Neuronal stem cell (in vitro differentiated cells): ENCODE measurements around the gene ANKDD1B. TPM values are rescaled to one million over a fixed set of nuclear protein-coding genes. Genes with fewer than 3 reads are reported as not detected.
"Not testable (repeated sequence)": the region's sequence is repeated elsewhere in the genome, so short reads cannot be mapped to it uniquely, and the experiment has no call there.

ENCODE experiments used
- DNase-seq: peaks from one replicate; pipeline ENCODE4 v3.0.0-alpha.2; 2013; ENCODE audit warnings: low spot score
- H2AFZ ChIP-seq: one replicate; pipeline ENCODE4 v1.6.1; 2013; ENCODE audit warnings: mild to moderate bottlenecking, low read length, inconsistent platforms
- H2AK5ac ChIP-seq: 2 replicates; pipeline ENCODE4 v1.6.1; 2013; ENCODE audit warnings: low read depth, mild to moderate bottlenecking, inconsistent platforms, low read length, moderate library complexity, mixed read lengths
- H2BK120ac ChIP-seq: 2 replicates; pipeline ENCODE4 v1.6.1; 2013; ENCODE audit warnings: low read depth, mild to moderate bottlenecking, inconsistent platforms, low read length, moderate library complexity, mixed read lengths
- H2BK12ac ChIP-seq: one replicate; pipeline ENCODE4 v1.6.1; 2013; ENCODE audit warnings: low read length, inconsistent platforms
- H2BK15ac ChIP-seq: 2 replicates; pipeline ENCODE4 v1.6.1; 2013; ENCODE audit warnings: mild to moderate bottlenecking, low read length, inconsistent platforms, mixed read lengths
- H2BK5ac ChIP-seq: one replicate; pipeline ENCODE4 v1.6.1; 2013; ENCODE audit warnings: inconsistent platforms, mild to moderate bottlenecking, low read length, moderate library complexity
- H3K14ac ChIP-seq: one replicate; pipeline ENCODE4 v1.6.1; 2013; ENCODE audit warnings: low read length, inconsistent platforms
- H3K18ac ChIP-seq: 2 replicates; pipeline ENCODE4 v1.6.1; 2013; ENCODE audit warnings: low read length, inconsistent platforms
- H3K23ac ChIP-seq: 2 replicates; pipeline ENCODE4 v1.6.1; 2013; ENCODE audit warnings: low read depth, mild to moderate bottlenecking, mixed read lengths, low read length, inconsistent platforms; ENCODE audit not compliant: poor library complexity
- H3K27ac ChIP-seq: replicated peaks from 3 replicates; pipeline ENCODE4 v1.5.1; 2013; ENCODE audit warnings: low read length, inconsistent platforms
- H3K27me3 ChIP-seq, 3 experiments: 2 replicates each; pipeline ENCODE4 v1.6.1; 2013; ENCODE audit warnings: low read length in 3 of 3, mild to moderate bottlenecking in 2 of 3, inconsistent platforms in 1 of 3, low read depth in 1 of 3, mixed read lengths in 1 of 3, moderate library complexity in 1 of 3; ENCODE audit not compliant: control insufficient read depth in 3 of 3, insufficient read depth in 3 of 3
- H3K36me3 ChIP-seq, 2 donors: replicated peaks in 1 of 2; 2 replicates each; pipeline ENCODE4 v1.6.1; 2013; ENCODE audit warnings: low read length in 2 of 2; ENCODE audit not compliant: control insufficient read depth in 2 of 2, insufficient read depth in 2 of 2
- H3K4ac ChIP-seq: 2 replicates; pipeline ENCODE4 v1.6.1; 2013; ENCODE audit warnings: inconsistent platforms, mild to moderate bottlenecking, low read length, moderate library complexity
- H3K4me1 ChIP-seq, 2 donors: 1 replicate in 1 of 2; 2 replicates in 1 of 2; pipeline ENCODE4 v1.6.1; 2013; ENCODE audit warnings: low read length in 2 of 2, low read depth in 1 of 2; ENCODE audit not compliant: control insufficient read depth in 2 of 2, insufficient read depth in 1 of 2
- H3K4me2 ChIP-seq: one replicate; pipeline ENCODE4 v1.6.1; 2013; ENCODE audit warnings: mild to moderate bottlenecking, low read length, inconsistent platforms; ENCODE audit not compliant: insufficient read depth, poor library complexity, severe bottlenecking
- H3K4me3 ChIP-seq, 2 donors: 2 replicates each; pipeline ENCODE4 v1.5.1; 2013; ENCODE audit warnings: low read length in 2 of 2, mild to moderate bottlenecking in 2 of 2, inconsistent platforms in 1 of 2, moderate library complexity in 1 of 2
- H3K79me1 ChIP-seq: one replicate; pipeline ENCODE4 v1.6.1; 2013; ENCODE audit warnings: low read depth, mild to moderate bottlenecking, inconsistent platforms, low read length, moderate library complexity
- H3K9ac ChIP-seq: one replicate; pipeline ENCODE4 v1.6.1; 2013; ENCODE audit warnings: mild to moderate bottlenecking, low read depth, low read length, inconsistent platforms; ENCODE audit not compliant: poor library complexity
- H3K9me3 ChIP-seq, 2 donors: replicated peaks in 1 of 2; 2 replicates each; pipeline versions ENCODE3 to v1.6.1; 2013; ENCODE audit warnings: low read length in 2 of 2, mild to moderate bottlenecking in 2 of 2, inconsistent platforms in 1 of 2, low read depth in 1 of 2, mixed read lengths in 1 of 2, moderate library complexity in 1 of 2; ENCODE audit not compliant: control insufficient read depth in 2 of 2, insufficient read depth in 1 of 2
- H4K8ac ChIP-seq: one replicate; pipeline ENCODE4 v1.6.1; 2013; ENCODE audit warnings: low read depth, mild to moderate bottlenecking, inconsistent platforms, low read length, moderate library complexity
- H4K91ac ChIP-seq: one replicate; pipeline ENCODE4 v1.6.1; 2013; ENCODE audit warnings: low read length, low read depth, mild to moderate bottlenecking, inconsistent platforms; ENCODE audit not compliant: poor library complexity
- WGBS, 2 donors: extraction: QIAGEN DNeasy Blood & Tissue Kit; methylation state at CpG; one replicate each; pipeline ENCODE4 v1.1.7; 2013; ENCODE audit warnings: missing lambda C conversion rate in 2 of 2, mixed read lengths in 1 of 2; ENCODE audit not compliant: insufficient read length in 2 of 2, insufficient replicate concordance in 1 of 2; ENCODE audit errors: extremely low coverage in 2 of 2; 5-methylcytosine and 5-hydroxymethylcytosine counted together
- polyA plus RNA-seq, 2 experiments: library from polyadenylated mRNA; stranded (reverse); fragments of 200-250 nt; gene quantifications; one replicate each; pipeline ENCODE4 v1.2.3, GENCODE V29; 2013

Gene ANKDD1B
- polyA plus RNA-seq (2013, experiment 1 of 2): 0.21 TPM
- polyA plus RNA-seq (2013, experiment 2 of 2): 0.10 TPM

- Histone ChIP-seq H3K4me1 (peaks cover 8 to 9% of the 10 kb centered on the region in 2 donors), H2AK5ac (peak within 1 kb of the TSS; percentile 47), H2BK120ac (peak within 1 kb of the TSS; percentile 65), H3K27ac (no peak within 1 kb of the TSS), H3K27me3 (no peaks in the 10 kb centered on the region), H2BK5ac (peak within 1 kb of the TSS; percentile 85), H3K18ac (peak within 1 kb of the TSS; percentile 98), H3K79me1 (no peaks in the 10 kb centered on the region), H3K23ac (no peak within 1 kb of the TSS), H4K8ac (no peak within 1 kb of the TSS), H2BK12ac (peak within 1 kb of the TSS; percentile 95), H3K36me3 (no peaks in the 10 kb centered on the region), H3K14ac (no peak within 1 kb of the TSS), H3K4me2 (peak within 1 kb of the TSS; percentile 93), H2BK15ac (peak within 1 kb of the TSS; percentile 68), H2AFZ (no peak within 1 kb of the TSS), H4K91ac (peak within 1 kb of the TSS; percentile 9), H3K4me3 (peak within 1 kb of the TSS in 1 of 2 donors; percentile 86), H3K9ac (peak within 1 kb of the TSS; percentile 93), H3K4ac (no peak within 1 kb of the TSS), H3K9me3 (no peaks in the 10 kb centered on the region)
- peak; percentile 29 for DNase-seq
- WGBS, 2 donors: no CpG with 5 or more reads among the region's 52 CpGs
These were observed at the start of gene ANKDD1B for GRCh38 chr5:75611311-75612225. Gene ANKDD1B, plus strand, starts transcription at chr5:75611453. Its CDS starts 182 bp downstream, at chr5:75611635.

GRCh38 chr5:75565991-75566709, 45.1 kb upstream of the ANKDD1B start:
- H3K4me3 ChIP-seq: not testable (repeated sequence)
- WGBS, 2 donors: no CpG with 5 or more reads among the region's 15 CpGs
- H3K27ac ChIP-seq: peak overlapping the region; percentile 93

GRCh38 chr5:75566710-75567309, 44.4 kb upstream of the ANKDD1B start:
- Histone ChIP-seq H3K4me2 (no peak overlapping the region), H3K27ac (peak overlapping the region; percentile 93), H3K14ac (no peak overlapping the region), H2BK5ac (peak overlapping the region; percentile 7), H3K9me3 (peaks cover 3 to 14% of the 10 kb centered on the region in 2 donors), H3K18ac (peak overlapping the region; percentile 31), H3K4ac (no peak overlapping the region), H2AFZ (peak overlapping the region; percentile 82), H3K23ac (no peak overlapping the region), H2BK15ac (no peak overlapping the region), H3K4me1 (peaks cover 3 to 10% of the 10 kb centered on the region in 2 donors), H2BK12ac (no peak overlapping the region), H4K8ac (no peak overlapping the region), H3K27me3 (no peaks in the 10 kb centered on the region), H3K4me3 (no peak overlapping the region), H3K79me1 (no peaks in the 10 kb centered on the region), H2BK120ac (no peak overlapping the region), H4K91ac (no peak overlapping the region), H3K9ac (no peak overlapping the region), H3K36me3 (peaks cover 1 to 16% of the 10 kb centered on the region in 2 donors), H2AK5ac (no peak overlapping the region)
- no CpG with 5 or more reads among the region's 6 CpGs for WGBS, 2 donors
- DNase-seq: peak; percentile 23

More at GRCh38 chr5:75565991-75566709, 45.1 kb upstream of the ANKDD1B start:
- not testable (repeated sequence) for H2BK15ac ChIP-seq, H2BK120ac ChIP-seq, H3K4me2 ChIP-seq, H3K23ac ChIP-seq, H4K91ac ChIP-seq, H3K27me3 ChIP-seq, H4K8ac ChIP-seq, H3K9ac ChIP-seq, DNase-seq, H2AK5ac ChIP-seq, H3K79me1 ChIP-seq, H2BK12ac ChIP-seq, H3K4me1 ChIP-seq, H3K4ac ChIP-seq, H3K14ac ChIP-seq
- Histone ChIP-seq H2BK5ac (peak overlapping the region; percentile 7), H3K36me3 (peaks cover 1 to 16% of the 10 kb centered on the region in 2 donors), H3K9me3 (peaks cover 3 to 14% of the 10 kb centered on the region in 2 donors), H3K18ac (peak overlapping the region; percentile 31), H2AFZ (peak overlapping the region; percentile 82)
